ENCODE results near the gene CLDN20.
"Not testable (repeated sequence)": the region's sequence is repeated elsewhere in the genome, so short reads cannot be mapped to it uniquely, and the experiment has no call there.

Gene CLDN20

GRCh38 chr6:155263373-155264063, at the start of gene CLDN20:
Gene CLDN20 (plus strand): TSS chr6:155264013. CDS start chr6:155275720, 11,707 bp downstream.
- no peak for DNase-seq

GRCh38 chr6:155215906-155216305, 47.9 kb upstream of the CLDN20 start:
- no peak for DNase-seq

- DNase-seq = no peak
Observed at GRCh38 chr6:155216312-155217046, 47.3 kb upstream of the CLDN20 start.

GRCh38 chr6:155218711-155219110, 45.1 kb upstream of the CLDN20 start:
- not testable (repeated sequence) for DNase-seq

GRCh38 chr6:155219299-155219698, 44.5 kb upstream of the CLDN20 start:
- DNase-seq = no peak

GRCh38 chr6:155219858-155220301, 43.9 kb upstream of the CLDN20 start:
- no peak for DNase-seq

GRCh38 chr6:155221086-155221485, 42.7 kb upstream of the CLDN20 start:
- DNase-seq = no peak

- no peak for DNase-seq
Observed at GRCh38 chr6:155222506-155222905, 41.3 kb upstream of the CLDN20 start.

GRCh38 chr6:155223646-155224451, 40.0 kb upstream of the CLDN20 start:
- DNase-seq = no peak

GRCh38 chr6:155224618-155225017, 39.2 kb upstream of the CLDN20 start:
- DNase-seq = no peak

GRCh38 chr6:155227046-155227445, 36.8 kb upstream of the CLDN20 start:
- no peak for DNase-seq

GRCh38 chr6:155228546-155229166, 35.2 kb upstream of the CLDN20 start:
- DNase-seq = no peak

- DNase-seq = not testable (repeated sequence)
Observed at GRCh38 chr6:155230975-155231374, 32.8 kb upstream of the CLDN20 start.

GRCh38 chr6:155232848-155233247, 31.0 kb upstream of the CLDN20 start:
- no peak for DNase-seq

- DNase-seq = no peak
Observed at GRCh38 chr6:155234167-155234566, 29.6 kb upstream of the CLDN20 start.

- DNase-seq = no peak
Observed at GRCh38 chr6:155234687-155235086, 29.1 kb upstream of the CLDN20 start.

GRCh38 chr6:155235087-155235486, 28.7 kb upstream of the CLDN20 start:
- no peak for DNase-seq

- DNase-seq = no peak
Observed at GRCh38 chr6:155237613-155238012, 26.2 kb upstream of the CLDN20 start.

- DNase-seq = no peak
Observed at GRCh38 chr6:155240905-155241600, 22.8 kb upstream of the CLDN20 start.

GRCh38 chr6:155241966-155242365, 21.8 kb upstream of the CLDN20 start:
- DNase-seq = no peak

- no peak for DNase-seq
Observed at GRCh38 chr6:155244434-155244833, 19.4 kb upstream of the CLDN20 start.

GRCh38 chr6:155245193-155245592, 18.6 kb upstream of the CLDN20 start:
- DNase-seq = no peak
